Neuronal stem cell (in vitro differentiated cells): ENCODE results near the gene SLC12A3.

Experiments used
- DNase-seq: peaks from one replicate; pipeline ENCODE4 v3.0.0-alpha.2; 2013; ENCODE audit warnings: low spot score
- H2AFZ ChIP-seq: one replicate; pipeline ENCODE4 v1.6.1; 2013; ENCODE audit warnings: mild to moderate bottlenecking, low read length, inconsistent platforms
- H2AK5ac ChIP-seq: 2 replicates; pipeline ENCODE4 v1.6.1; 2013; ENCODE audit warnings: low read depth, mild to moderate bottlenecking, inconsistent platforms, low read length, moderate library complexity, mixed read lengths
- H2BK120ac ChIP-seq: 2 replicates; pipeline ENCODE4 v1.6.1; 2013; ENCODE audit warnings: low read depth, mild to moderate bottlenecking, inconsistent platforms, low read length, moderate library complexity, mixed read lengths
- H2BK12ac ChIP-seq: one replicate; pipeline ENCODE4 v1.6.1; 2013; ENCODE audit warnings: low read length, inconsistent platforms
- H2BK15ac ChIP-seq: 2 replicates; pipeline ENCODE4 v1.6.1; 2013; ENCODE audit warnings: mild to moderate bottlenecking, low read length, inconsistent platforms, mixed read lengths
- H2BK5ac ChIP-seq: one replicate; pipeline ENCODE4 v1.6.1; 2013; ENCODE audit warnings: inconsistent platforms, mild to moderate bottlenecking, low read length, moderate library complexity
- H3K14ac ChIP-seq: one replicate; pipeline ENCODE4 v1.6.1; 2013; ENCODE audit warnings: low read length, inconsistent platforms
- H3K18ac ChIP-seq: 2 replicates; pipeline ENCODE4 v1.6.1; 2013; ENCODE audit warnings: low read length, inconsistent platforms
- H3K23ac ChIP-seq: 2 replicates; pipeline ENCODE4 v1.6.1; 2013; ENCODE audit warnings: low read depth, mild to moderate bottlenecking, mixed read lengths, low read length, inconsistent platforms; ENCODE audit not compliant: poor library complexity
- H3K27ac ChIP-seq: replicated peaks from 3 replicates; pipeline ENCODE4 v1.5.1; 2013; ENCODE audit warnings: low read length, inconsistent platforms
- H3K27me3 ChIP-seq, 3 experiments: 2 replicates each; pipeline ENCODE4 v1.6.1; 2013; ENCODE audit warnings: low read length in 3 of 3, mild to moderate bottlenecking in 2 of 3, inconsistent platforms in 1 of 3, low read depth in 1 of 3, mixed read lengths in 1 of 3, moderate library complexity in 1 of 3; ENCODE audit not compliant: control insufficient read depth in 3 of 3, insufficient read depth in 3 of 3
- H3K36me3 ChIP-seq, 2 donors: replicated peaks in 1 of 2; 2 replicates each; pipeline ENCODE4 v1.6.1; 2013; ENCODE audit warnings: low read length in 2 of 2; ENCODE audit not compliant: control insufficient read depth in 2 of 2, insufficient read depth in 2 of 2
- H3K4ac ChIP-seq: 2 replicates; pipeline ENCODE4 v1.6.1; 2013; ENCODE audit warnings: inconsistent platforms, mild to moderate bottlenecking, low read length, moderate library complexity
- H3K4me1 ChIP-seq, 2 donors: 1 replicate in 1 of 2; 2 replicates in 1 of 2; pipeline ENCODE4 v1.6.1; 2013; ENCODE audit warnings: low read length in 2 of 2, low read depth in 1 of 2; ENCODE audit not compliant: control insufficient read depth in 2 of 2, insufficient read depth in 1 of 2
- H3K4me2 ChIP-seq: one replicate; pipeline ENCODE4 v1.6.1; 2013; ENCODE audit warnings: mild to moderate bottlenecking, low read length, inconsistent platforms; ENCODE audit not compliant: insufficient read depth, poor library complexity, severe bottlenecking
- H3K4me3 ChIP-seq, 2 donors: 2 replicates each; pipeline ENCODE4 v1.5.1; 2013; ENCODE audit warnings: low read length in 2 of 2, mild to moderate bottlenecking in 2 of 2, inconsistent platforms in 1 of 2, moderate library complexity in 1 of 2
- H3K79me1 ChIP-seq: one replicate; pipeline ENCODE4 v1.6.1; 2013; ENCODE audit warnings: low read depth, mild to moderate bottlenecking, inconsistent platforms, low read length, moderate library complexity
- H3K9ac ChIP-seq: one replicate; pipeline ENCODE4 v1.6.1; 2013; ENCODE audit warnings: mild to moderate bottlenecking, low read depth, low read length, inconsistent platforms; ENCODE audit not compliant: poor library complexity
- H3K9me3 ChIP-seq, 2 donors: replicated peaks in 1 of 2; 2 replicates each; pipeline versions ENCODE3 to v1.6.1; 2013; ENCODE audit warnings: low read length in 2 of 2, mild to moderate bottlenecking in 2 of 2, inconsistent platforms in 1 of 2, low read depth in 1 of 2, mixed read lengths in 1 of 2, moderate library complexity in 1 of 2; ENCODE audit not compliant: control insufficient read depth in 2 of 2, insufficient read depth in 1 of 2
- H4K8ac ChIP-seq: one replicate; pipeline ENCODE4 v1.6.1; 2013; ENCODE audit warnings: low read depth, mild to moderate bottlenecking, inconsistent platforms, low read length, moderate library complexity
- H4K91ac ChIP-seq: one replicate; pipeline ENCODE4 v1.6.1; 2013; ENCODE audit warnings: low read length, low read depth, mild to moderate bottlenecking, inconsistent platforms; ENCODE audit not compliant: poor library complexity
- WGBS, 2 donors: extraction: QIAGEN DNeasy Blood & Tissue Kit; methylation state at CpG; one replicate each; pipeline ENCODE4 v1.1.7; 2013; ENCODE audit warnings: missing lambda C conversion rate in 2 of 2, mixed read lengths in 1 of 2; ENCODE audit not compliant: insufficient read length in 2 of 2, insufficient replicate concordance in 1 of 2; ENCODE audit errors: extremely low coverage in 2 of 2; 5-methylcytosine and 5-hydroxymethylcytosine counted together

The SLC12A3 gene

GRCh38 chr16:56915336-56916119 is 50.5 kb downstream of the SLC12A3 start:
- Histone ChIP-seq H3K36me3 (no peaks in the 10 kb centered on the region), H3K4me2 (no peak overlapping the region), H3K4me3 (no peak overlapping the region), H3K9me3 (no peaks in the 10 kb centered on the region), H2AFZ (no peak overlapping the region), H3K14ac (no peak overlapping the region), H3K4me1 (peaks cover 12 to 19% of the 10 kb centered on the region in 2 donors), H4K8ac (no peak overlapping the region), H3K4ac (no peak overlapping the region), H3K23ac (no peak overlapping the region), H2BK15ac (no peak overlapping the region), H2BK5ac (no peak overlapping the region), H3K79me1 (no peaks in the 10 kb centered on the region), H2BK12ac (no peak overlapping the region), H3K9ac (no peak overlapping the region), H3K27ac (no peak overlapping the region), H4K91ac (no peak overlapping the region), H2BK120ac (no peak overlapping the region), H3K18ac (no peak overlapping the region), H2AK5ac (no peak overlapping the region), H3K27me3 (peaks cover 0 to 28% (median 0%) of the 10 kb centered on the region in 3 experiments)
- no CpG with 5 or more reads among the region's 13 CpGs for WGBS, 2 donors
- DNase-seq: no peak

GRCh38 chr16:56916571-56917403 is 51.8 kb downstream of the SLC12A3 start:
- Histone ChIP-seq H2BK120ac (no peak overlapping the region), H3K4me3 (no peak overlapping the region), H2AK5ac (no peak overlapping the region), H3K79me1 (no peaks in the 10 kb centered on the region), H3K4me1 (peaks cover 11 to 17% of the 10 kb centered on the region in 2 donors), H2BK12ac (no peak overlapping the region), H3K9me3 (no peaks in the 10 kb centered on the region), H3K27me3 (peaks cover 0 to 30% (median 0%) of the 10 kb centered on the region in 3 experiments), H3K27ac (no peak overlapping the region), H3K4me2 (no peak overlapping the region), H3K9ac (no peak overlapping the region), H2BK15ac (no peak overlapping the region), H4K8ac (no peak overlapping the region), H3K4ac (no peak overlapping the region), H2BK5ac (no peak overlapping the region), H3K18ac (no peak overlapping the region), H2AFZ (no peak overlapping the region), H3K14ac (no peak overlapping the region), H4K91ac (no peak overlapping the region), H3K36me3 (no peaks in the 10 kb centered on the region), H3K23ac (no peak overlapping the region)
- DNase-seq: no peak
- no CpG with 5 or more reads among the region's 5 CpGs for WGBS, 2 donors

GRCh38 chr16:56918467-56919012 is 53.5 kb downstream of the SLC12A3 start:
- no peak overlapping the region for H3K27ac ChIP-seq
- H3K18ac ChIP-seq: no peak overlapping the region
- no peaks in the 10 kb centered on the region for H3K79me1 ChIP-seq
- peaks cover 0 to 7% of the 10 kb centered on the region in 2 donors for H3K4me1 ChIP-seq
- DNase-seq: no peak
- H3K4me3 ChIP-seq: no peak overlapping the region
- H2AK5ac ChIP-seq: no peak overlapping the region
- no peaks in the 10 kb centered on the region for H3K36me3 ChIP-seq
- H3K23ac ChIP-seq: no peak overlapping the region
- no peak overlapping the region for H2AFZ ChIP-seq
- H2BK12ac ChIP-seq: no peak overlapping the region
- H3K9me3 ChIP-seq: no peaks in the 10 kb centered on the region
- peaks cover 0 to 30% (median 0%) of the 10 kb centered on the region in 3 experiments for H3K27me3 ChIP-seq
- H2BK5ac ChIP-seq: no peak overlapping the region
- no peak overlapping the region for H2BK120ac ChIP-seq
- H3K4ac ChIP-seq: no peak overlapping the region
- no peak overlapping the region for H4K91ac ChIP-seq
- no peak overlapping the region for H2BK15ac ChIP-seq
- H3K9ac ChIP-seq: no peak overlapping the region
- H4K8ac ChIP-seq: no peak overlapping the region
- WGBS, 2 donors: no CpG with 5 or more reads among the region's 12 CpGs
- H3K14ac ChIP-seq: no peak overlapping the region
- H3K4me2 ChIP-seq: no peak overlapping the region
